22Rv1 (cell line): ENCODE results near the gene CHD2.

Experiments
- CTCF ChIP-seq: fragments of 450-650 bp; IDR thresholded peaks from 2 replicates; pipeline ENCODE4 v1.5.1; 2017; ENCODE audit warnings: mild to moderate bottlenecking
- ZFX ChIP-seq: fragments of 450-650 bp; IDR thresholded peaks from 2 replicates; pipeline ENCODE4 v1.6.1; 2017; ENCODE audit warnings: antibody characterized with exemption, borderline replicate concordance

- TF ChIP-seq CTCF, result no peak
- no peak for TF ChIP-seq ZFX
Measured at GRCh38 chr15:92881211-92881754, 18.8 kb upstream of the CHD2 start.
